ENCODE data around the gene MESD. TPM values are rescaled to one million over a fixed set of nuclear protein-coding genes. Genes with fewer than 3 reads are reported as not detected.

The MESD gene
- polyA plus RNA-seq, 1 donor: 29.6 TPM

DNA sequence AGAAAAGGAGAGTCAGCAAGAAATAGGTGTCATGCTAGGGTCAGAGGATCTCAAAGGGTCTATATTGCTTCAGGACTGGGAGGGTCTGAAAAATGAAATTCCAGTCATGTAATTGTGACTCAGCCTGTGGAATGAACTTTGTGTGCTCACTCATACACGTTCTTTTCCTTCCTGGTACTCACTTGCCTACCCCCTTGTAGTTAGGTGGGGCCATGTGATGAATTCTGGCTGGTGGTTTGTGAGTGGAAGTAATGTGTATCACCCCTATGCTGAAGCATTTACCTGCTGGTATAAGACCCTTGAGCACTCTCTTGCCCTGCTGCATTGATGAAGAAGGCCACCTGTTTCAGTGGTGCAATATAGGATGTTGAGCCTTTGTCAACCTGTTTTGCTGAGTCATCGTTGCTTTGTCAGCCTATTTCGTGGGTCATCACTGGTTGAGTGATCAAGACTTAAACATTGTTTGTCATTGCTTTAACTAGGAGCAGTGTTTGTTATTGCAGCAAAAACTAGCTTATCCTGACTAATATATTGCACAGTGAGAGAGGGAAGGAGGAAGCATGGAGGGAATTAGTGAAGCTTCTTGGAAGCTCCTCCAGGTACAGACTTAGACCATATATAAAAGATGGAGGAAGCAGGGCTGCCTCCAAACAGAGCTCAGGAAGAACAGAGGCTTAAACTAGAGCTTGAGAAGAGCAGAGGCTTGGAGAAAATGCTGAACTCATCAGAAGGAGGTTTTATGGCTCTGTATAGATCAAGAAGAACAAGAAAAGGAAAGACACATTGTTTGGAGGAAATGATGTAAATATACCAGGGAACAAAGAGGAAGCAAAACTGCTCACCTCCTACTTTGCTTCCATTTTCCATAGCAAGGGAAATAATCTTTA is 40.0 kb upstream of the MESD start:
- Histone ChIP-seq H3K4me1 (ENCODE audit: control insufficient read depth, insufficient read depth, low read length) (no peaks in the 10 kb centered on the region), H3K36me3 (ENCODE audit: control insufficient read depth, insufficient read depth, low read length) (no peaks in the 10 kb centered on the region), H3K27me3 (ENCODE audit: control insufficient read depth, insufficient read depth, low read length) (no peaks in the 10 kb centered on the region), H3K4me3 (ENCODE audit: low read length) (no peak overlapping the region), H3K9me3 (ENCODE audit: control insufficient read depth, low read depth, low read length) (no peaks in the 10 kb centered on the region), H3K27ac (ENCODE audit: low read length) (no peak overlapping the region)
- no peak for DNase-seq
- whole genome bisulfite sequencing (ENCODE audit: insufficient coverage, low lambda C conversion rate): no CpG with 5 or more reads among the region's 3 CpGs

DNA sequence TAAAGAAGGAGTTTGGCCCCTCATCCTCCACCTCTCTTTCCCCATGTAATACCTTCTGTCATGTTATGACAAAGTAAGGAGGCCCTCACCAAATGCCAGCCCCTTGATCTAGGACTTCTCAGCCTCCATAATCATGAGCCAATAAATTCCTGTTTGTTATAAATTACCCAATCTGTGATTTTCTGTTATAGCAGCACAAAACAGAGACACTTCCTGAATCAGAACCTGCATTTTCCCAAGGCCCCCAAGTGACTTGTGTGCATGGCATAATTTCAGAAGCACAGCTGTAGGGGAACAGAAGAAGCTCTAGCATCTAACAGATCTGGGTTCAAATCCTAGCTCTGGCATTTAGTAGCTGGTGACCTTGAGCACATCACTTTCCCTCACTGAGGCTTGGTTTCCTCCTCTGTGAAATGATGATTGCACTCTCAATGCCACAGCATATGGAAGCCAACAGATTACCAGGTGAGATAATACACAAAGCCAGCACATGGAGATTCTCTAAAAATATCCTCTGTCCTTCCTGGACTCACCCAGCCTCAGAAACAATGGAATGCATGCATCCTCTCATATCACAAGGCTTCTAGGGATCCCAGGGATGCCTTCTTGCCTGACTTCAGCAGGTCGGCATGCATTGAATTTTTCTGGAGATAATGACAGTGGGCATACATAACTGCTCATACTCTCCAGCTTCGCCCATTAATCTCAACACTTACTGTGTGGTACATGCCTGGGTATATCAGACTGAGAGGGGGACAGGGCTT is 37.4 kb upstream of the MESD start:
- WGBS (ENCODE audit: insufficient coverage, low lambda C conversion rate): no CpG with 5 or more reads among the region's 2 CpGs
- Histone ChIP-seq H3K4me3 (ENCODE audit: low read length) (no peak overlapping the region), H3K36me3 (ENCODE audit: control insufficient read depth, insufficient read depth, low read length) (no peaks in the 10 kb centered on the region), H3K27ac (ENCODE audit: low read length) (no peak overlapping the region), H3K4me1 (ENCODE audit: control insufficient read depth, insufficient read depth, low read length) (no peaks in the 10 kb centered on the region), H3K9me3 (ENCODE audit: control insufficient read depth, low read depth, low read length) (no peaks in the 10 kb centered on the region), H3K27me3 (ENCODE audit: control insufficient read depth, insufficient read depth, low read length) (no peaks in the 10 kb centered on the region)
- no peak for DNase-seq

- DNase-seq: no peak
- Histone ChIP-seq H3K4me3 (ENCODE audit: low read length) (no peak overlapping the region), H3K27me3 (ENCODE audit: control insufficient read depth, insufficient read depth, low read length) (no peaks in the 10 kb centered on the region), H3K4me1 (ENCODE audit: control insufficient read depth, insufficient read depth, low read length) (no peaks in the 10 kb centered on the region), H3K27ac (ENCODE audit: low read length) (no peak overlapping the region), H3K36me3 (ENCODE audit: control insufficient read depth, insufficient read depth, low read length) (no peaks in the 10 kb centered on the region), H3K9me3 (ENCODE audit: control insufficient read depth, low read depth, low read length) (no peaks in the 10 kb centered on the region)
- WGBS (ENCODE audit: insufficient coverage, low lambda C conversion rate): 80% methylated on average over 1 of the region's 4 CpGs
These were observed 36.2 kb upstream of the MESD start for GRCh38 chr15:81025721-81026370.

DNA sequence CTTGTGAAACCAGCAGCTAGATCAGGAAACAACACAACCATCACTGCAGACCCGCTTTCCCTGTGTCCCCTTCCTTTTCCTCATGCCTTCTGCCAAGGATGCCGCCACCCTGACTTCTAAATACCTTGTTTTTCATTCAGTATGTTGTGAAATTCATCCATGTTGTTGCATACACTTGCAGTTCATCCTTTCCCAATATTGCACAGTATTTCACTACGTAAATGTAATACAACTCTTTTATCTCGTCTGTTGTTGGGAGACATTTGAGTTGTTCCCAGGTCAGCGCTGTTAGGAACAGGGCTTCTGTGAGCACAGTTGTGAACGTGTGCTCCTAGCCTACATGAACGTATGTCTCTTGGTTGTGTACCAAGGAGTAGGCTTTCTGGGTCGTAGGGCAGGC is 35.3 kb upstream of the MESD start:
- Histone ChIP-seq H3K27me3 (ENCODE audit: control insufficient read depth, insufficient read depth, low read length) (no peaks in the 10 kb centered on the region), H3K4me1 (ENCODE audit: control insufficient read depth, insufficient read depth, low read length) (no peaks in the 10 kb centered on the region), H3K27ac (ENCODE audit: low read length) (no peak overlapping the region), H3K9me3 (ENCODE audit: control insufficient read depth, low read depth, low read length) (no peaks in the 10 kb centered on the region), H3K4me3 (ENCODE audit: low read length) (no peak overlapping the region), H3K36me3 (ENCODE audit: control insufficient read depth, insufficient read depth, low read length) (no peaks in the 10 kb centered on the region)
- no peak for DNase-seq
- no CpG with 5 or more reads among the region's 8 CpGs for WGBS (ENCODE audit: insufficient coverage, low lambda C conversion rate)

GRCh38 chr15:81024265-81024872 is 34.8 kb upstream of the MESD start:
- Histone ChIP-seq H3K36me3 (ENCODE audit: control insufficient read depth, insufficient read depth, low read length) (no peaks in the 10 kb centered on the region), H3K4me1 (ENCODE audit: control insufficient read depth, insufficient read depth, low read length) (no peaks in the 10 kb centered on the region), H3K9me3 (ENCODE audit: control insufficient read depth, low read depth, low read length) (no peaks in the 10 kb centered on the region), H3K27me3 (ENCODE audit: control insufficient read depth, insufficient read depth, low read length) (no peaks in the 10 kb centered on the region), H3K27ac (ENCODE audit: low read length) (peak overlapping the region; percentile 9), H3K4me3 (ENCODE audit: low read length) (no peak overlapping the region)
- WGBS (ENCODE audit: insufficient coverage, low lambda C conversion rate): 100% methylated on average over 2 of the region's 10 CpGs
- no peak for DNase-seq

GRCh38 chr15:81023483-81024264 is 34.1 kb upstream of the MESD start:
- H3K27ac ChIP-seq (ENCODE audit: low read length): peak overlapping the region; percentile 9
- no peaks in the 10 kb centered on the region for H3K36me3 ChIP-seq (ENCODE audit: control insufficient read depth, insufficient read depth, low read length)
- peak in 1 of 2 donors; percentile 18 for DNase-seq
- no peaks in the 10 kb centered on the region for H3K9me3 ChIP-seq (ENCODE audit: control insufficient read depth, low read depth, low read length)
- no peak overlapping the region for H3K4me3 ChIP-seq (ENCODE audit: low read length)
- H3K27me3 ChIP-seq (ENCODE audit: control insufficient read depth, insufficient read depth, low read length): no peaks in the 10 kb centered on the region
- WGBS (ENCODE audit: insufficient coverage, low lambda C conversion rate): 83% methylated on average over 2 of the region's 13 CpGs
- H3K4me1 ChIP-seq (ENCODE audit: control insufficient read depth, insufficient read depth, low read length): no peaks in the 10 kb centered on the region

GRCh38 chr15:81021321-81021720 is 31.7 kb upstream of the MESD start:
- Histone ChIP-seq H3K27me3 (ENCODE audit: control insufficient read depth, insufficient read depth, low read length) (no peaks in the 10 kb centered on the region), H3K27ac (ENCODE audit: low read length) (no peak overlapping the region), H3K4me3 (ENCODE audit: low read length) (no peak overlapping the region), H3K36me3 (ENCODE audit: control insufficient read depth, insufficient read depth, low read length) (no peaks in the 10 kb centered on the region), H3K9me3 (ENCODE audit: control insufficient read depth, low read depth, low read length) (no peaks in the 10 kb centered on the region), H3K4me1 (ENCODE audit: control insufficient read depth, insufficient read depth, low read length) (no peaks in the 10 kb centered on the region)
- DNase-seq: no peak
- WGBS (ENCODE audit: insufficient coverage, low lambda C conversion rate): no CpG with 5 or more reads among the region's 7 CpGs

GRCh38 chr15:81018197-81018596 is 28.6 kb upstream of the MESD start:
- no peaks in the 10 kb centered on the region for H3K36me3 ChIP-seq (ENCODE audit: control insufficient read depth, insufficient read depth, low read length)
- no peak overlapping the region for H3K27ac ChIP-seq (ENCODE audit: low read length)
- WGBS (ENCODE audit: insufficient coverage, low lambda C conversion rate): 100% methylated on average over 1 of the region's 2 CpGs
- H3K4me1 ChIP-seq (ENCODE audit: control insufficient read depth, insufficient read depth, low read length): no peaks in the 10 kb centered on the region
- H3K9me3 ChIP-seq (ENCODE audit: control insufficient read depth, low read depth, low read length): no peaks in the 10 kb centered on the region
- H3K4me3 ChIP-seq (ENCODE audit: low read length): no peak overlapping the region
- DNase-seq: no peak
- H3K27me3 ChIP-seq (ENCODE audit: control insufficient read depth, insufficient read depth, low read length): no peaks in the 10 kb centered on the region

- Histone ChIP-seq H3K27ac (ENCODE audit: low read length) (no peak overlapping the region), H3K36me3 (ENCODE audit: control insufficient read depth, insufficient read depth, low read length) (no peaks in the 10 kb centered on the region), H3K4me1 (ENCODE audit: control insufficient read depth, insufficient read depth, low read length) (no peaks in the 10 kb centered on the region), H3K9me3 (ENCODE audit: control insufficient read depth, low read depth, low read length) (no peaks in the 10 kb centered on the region), H3K4me3 (ENCODE audit: low read length) (no peak overlapping the region), H3K27me3 (ENCODE audit: control insufficient read depth, insufficient read depth, low read length) (no peaks in the 10 kb centered on the region)
- DNase-seq: no peak
- no CpG with 5 or more reads among the region's 1 CpG for whole genome bisulfite sequencing (ENCODE audit: insufficient coverage, low lambda C conversion rate)
These were observed 27.0 kb upstream of the MESD start for GRCh38 chr15:81016489-81017068.

All from large intestine (tissue), 3 donors.